CD14-positive monocyte (primary cell): ENCODE results near the gene KIAA0040. TPM values are rescaled to one million over a fixed set of nuclear protein-coding genes. Genes with fewer than 3 reads are reported as not detected.

Source experiments
- DNase-seq, 3 donors: peaks; one replicate each; pipeline ENCODE4 v3.0.0-alpha.2; 2011 to 2022
- H2AFZ ChIP-seq: 2 replicates; pipeline ENCODE4 v1.6.0; 2012; ENCODE audit warnings: mild to moderate bottlenecking, low read depth, low read length, inconsistent platforms; ENCODE audit not compliant: insufficient read depth, poor library complexity, severe bottlenecking
- H3K27ac ChIP-seq, 2 donors: 1 replicate in 1 of 2; 2 replicates in 1 of 2; pipeline ENCODE4 v1.5.1; 2012 to 2013; ENCODE audit warnings: low read length in 2 of 2, control low read depth in 1 of 2, inconsistent platforms in 1 of 2, low read depth in 1 of 2, mild to moderate bottlenecking in 1 of 2
- H3K27me3 ChIP-seq, 2 donors: one replicate each; pipeline versions ENCODE4 v1.6.0 to v1.6.1; 2011 to 2013; ENCODE audit warnings: low read length in 2 of 2; ENCODE audit not compliant: control insufficient read depth in 2 of 2, insufficient read depth in 2 of 2
- H3K36me3 ChIP-seq, 2 donors: replicated peaks in 1 of 2; 1 replicate in 1 of 2; 2 replicates in 1 of 2; pipeline versions ENCODE4 v1.5.1 to v1.6.1; 2012 to 2013; ENCODE audit warnings: low read length in 2 of 2, control low read depth in 1 of 2, inconsistent platforms in 1 of 2, mild to moderate bottlenecking in 1 of 2; ENCODE audit not compliant: insufficient read depth in 2 of 2, control insufficient read depth in 1 of 2
- H3K4me1 ChIP-seq, 2 donors: 1 replicate in 1 of 2; 2 replicates in 1 of 2; pipeline versions ENCODE4 v1.5.1 to v1.6.1; 2012 to 2013; ENCODE audit warnings: low read length in 2 of 2, control low read depth in 1 of 2, inconsistent platforms in 1 of 2, mild to moderate bottlenecking in 1 of 2, moderate library complexity in 1 of 2; ENCODE audit not compliant: insufficient read depth in 2 of 2, control insufficient read depth in 1 of 2
- H3K4me2 ChIP-seq: replicated peaks from 2 replicates; pipeline ENCODE3; 2012; ENCODE audit warnings: low read length, moderate library complexity, mild to moderate bottlenecking; ENCODE audit not compliant: poor library complexity, severe bottlenecking; ENCODE audit errors: extremely low read depth
- H3K4me3 ChIP-seq, 3 experiments: fragments of 200-600 bp in 1 of 3; sonication (generic) in 1 of 3; replicated peaks in 1 of 3; 1 replicate in 2 of 3; 2 replicates in 1 of 3; pipeline ENCODE4 v1.5.1; 2011 to 2013; ENCODE audit warnings: low read length in 3 of 3, mild to moderate bottlenecking in 3 of 3, control low read depth in 2 of 3, low read depth in 2 of 3, inconsistent platforms in 1 of 3, moderate library complexity in 1 of 3
- H3K79me2 ChIP-seq: 2 replicates; pipeline ENCODE4 v1.6.0; 2012; ENCODE audit warnings: mild to moderate bottlenecking, control low read depth, inconsistent platforms, low read length, moderate library complexity; ENCODE audit not compliant: insufficient read depth
- H3K9ac ChIP-seq: 2 replicates; pipeline ENCODE4 v1.6.0; 2017; ENCODE audit warnings: low read length, mild to moderate bottlenecking; ENCODE audit not compliant: insufficient read depth, poor library complexity, severe bottlenecking
- H3K9me3 ChIP-seq, 2 donors: replicated peaks in 1 of 2; 1 replicate in 1 of 2; 2 replicates in 1 of 2; pipeline versions ENCODE4 v1.5.1 to v1.6.1; 2012 to 2013; ENCODE audit warnings: low read length in 2 of 2, control low read depth in 1 of 2; ENCODE audit not compliant: control insufficient read depth in 1 of 2, insufficient read depth in 1 of 2
- H4K20me1 ChIP-seq: 2 replicates; pipeline ENCODE4 v1.6.0; 2012; ENCODE audit warnings: mild to moderate bottlenecking, low read length, control low read depth, moderate library complexity; ENCODE audit not compliant: insufficient read depth
- H3K27ac Mint-ChIP-seq, 7 donors: one replicate each; pipeline ENCODE4 v1.8.0; 2020; ENCODE audit warnings: mild to moderate bottlenecking in 7 of 7, mixed read lengths in 7 of 7, moderate library complexity in 6 of 7, inconsistent platforms in 2 of 7
- H3K27me3 Mint-ChIP-seq, 3 donors: one replicate each; pipeline ENCODE4 v1.8.0; 2021 to 2022; ENCODE audit warnings: low read depth in 3 of 3, mild to moderate bottlenecking in 3 of 3, mixed read lengths in 3 of 3, moderate library complexity in 3 of 3, inconsistent platforms in 1 of 3
- H3K36me3 Mint-ChIP-seq, 2 donors: one replicate each; pipeline ENCODE4 v1.8.0; 2020; ENCODE audit warnings: mixed read lengths in 2 of 2, inconsistent platforms in 1 of 2, mild to moderate bottlenecking in 1 of 2
- H3K4me1 Mint-ChIP-seq: one replicate; pipeline ENCODE4 v1.8.0; 2020; ENCODE audit warnings: mild to moderate bottlenecking, mixed read lengths
- H3K4me3 Mint-ChIP-seq, 2 donors: one replicate each; pipeline ENCODE4 v1.8.0; 2020; ENCODE audit warnings: mild to moderate bottlenecking in 2 of 2, mixed read lengths in 2 of 2, moderate library complexity in 1 of 2
- H3K9me3 Mint-ChIP-seq, 7 donors: one replicate each; pipeline ENCODE4 v1.8.0; 2020 to 2022; ENCODE audit warnings: mixed read lengths in 7 of 7, mild to moderate bottlenecking in 6 of 7, moderate library complexity in 6 of 7, inconsistent platforms in 2 of 7
- CTCF ChIP-seq: fragments of 200-600 bp; IDR thresholded peaks from one replicate; pipeline ENCODE4 v1.8.0; 2022; ENCODE audit warnings: antibody characterized with exemption, mild to moderate bottlenecking
- WGBS: methylation state at CpG from one replicate; pipeline ENCODE4 v1.1.5; 2013; ENCODE audit warnings: missing lambda C conversion rate; ENCODE audit not compliant: insufficient coverage; 5-methylcytosine and 5-hydroxymethylcytosine counted together
- intact Hi-C, 2 donors: fragments of 100-400 bp; cut with micrococcal nuclease; formaldehyde crosslinking; loops; one replicate each; pipeline versions ENCODE4 v1.15.0 to v1.15.1; 2023
- polyA plus RNA-seq, 3 donors: library from polyadenylated mRNA; depleted of rRNA in 1 of 3; unstranded in 2 of 3; stranded (reverse) in 1 of 3; fragments of 300-500 nt in 2 of 3; fragments of >200 nt in 1 of 3; fragmentation: Illumina TruSeq in 2 of 3; gene quantifications; 1 replicate in 2 of 3; 2 replicates in 1 of 3; pipeline ENCODE4 v1.2.3, GENCODE V29; 2012 to 2021

The KIAA0040 gene
- polyA plus RNA-seq, 3 donors, result 24.0 to 35.4 (median 25.9) TPM

- peaks cover 17 to 26% (median 21%) of the 10 kb centered on the region in 3 donors for H3K27me3 Mint-ChIP-seq
- H4K20me1 ChIP-seq, result no peaks in the 10 kb centered on the region
- H3K27me3 ChIP-seq, result no peaks in the 10 kb centered on the region
- DNase-seq, result peak; percentile 34 to 59 (median 55)
- H2AFZ ChIP-seq, result no peak overlapping the region
- peaks cover 11% of the 10 kb centered on the region for H3K4me1 Mint-ChIP-seq
- WGBS, result 25% methylated on average over 4 of the region's 11 CpGs
- H3K36me3 ChIP-seq, result peaks cover 12 to 18% of the 10 kb centered on the region in 2 donors
- peaks cover 20 to 23% of the 10 kb centered on the region in 2 donors for H3K36me3 Mint-ChIP-seq
- H3K4me2 ChIP-seq, result no peak overlapping the region
- intact Hi-C loops, result no loop called here
- H3K4me1 ChIP-seq, result peaks cover 0 to 3% of the 10 kb centered on the region in 2 donors
- no peak overlapping the region for H3K4me3 Mint-ChIP-seq
- peak; percentile 86 for TF ChIP-seq CTCF
- H3K9ac ChIP-seq, result no peak overlapping the region
- no peak overlapping the region for H3K27ac Mint-ChIP-seq
- no peaks in the 10 kb centered on the region for H3K9me3 ChIP-seq
- H3K79me2 ChIP-seq, result no peaks in the 10 kb centered on the region
- H3K9me3 Mint-ChIP-seq, result no peaks in the 10 kb centered on the region
- no peak overlapping the region for H3K4me3 ChIP-seq
- H3K27ac ChIP-seq, result no peak overlapping the region
Observed at GRCh38 chr1:175154629-175155472, 37.7 kb downstream of the KIAA0040 start.

GRCh38 chr1:175152006-175152652 lies 40.4 kb downstream of the KIAA0040 start:
- Mint-ChIP-seq H3K4me1 (peaks cover 16% of the 10 kb centered on the region), H3K27ac (peak overlapping the region in 2 of 7 donors; percentile 14 to 19), H3K36me3 (peaks cover 0 to under 1% of the 10 kb centered on the region in 2 donors), H3K4me3 (peak overlapping the region in 1 of 2 donors; percentile 60), H3K27me3 (peaks cover 17 to 29% (median 21%) of the 10 kb centered on the region in 3 donors), H3K9me3 (no peaks in the 10 kb centered on the region)
- H3K79me2 ChIP-seq, result no peaks in the 10 kb centered on the region
- DNase-seq, result peak; percentile 36 to 61 (median 54)
- intact Hi-C loops, result loop anchor here (1.0 to 2.0 kb wide), 2 partner anchors 167 kb away; no protein-coding TSS in a partner anchor
- H3K36me3 ChIP-seq, result no peaks in the 10 kb centered on the region
- H4K20me1 ChIP-seq, result no peaks in the 10 kb centered on the region
- H3K4me2 ChIP-seq, result no peak overlapping the region
- TF ChIP-seq CTCF, result peak; percentile 88
- no peak overlapping the region for H3K27ac ChIP-seq
- H3K4me3 ChIP-seq, result no peak overlapping the region
- no peaks in the 10 kb centered on the region for H3K9me3 ChIP-seq
- 0% methylated on average over 2 of the region's 15 CpGs for WGBS
- no peak overlapping the region for H3K9ac ChIP-seq
- peaks cover 3 to 4% of the 10 kb centered on the region in 2 donors for H3K4me1 ChIP-seq
- H3K27me3 ChIP-seq, result no peaks in the 10 kb centered on the region
- no peak overlapping the region for H2AFZ ChIP-seq
